GM12878 (cell line): ENCODE results near the gene CPA2. TPM values are rescaled to one million over a fixed set of nuclear protein-coding genes. Genes with fewer than 3 reads are reported as not detected.

Experiments
- ATAC-seq: fragments of 200-7000 bp; cut with Tn5 transposase; 3 replicates; pipeline ENCODE4 v1.9.1; 2020; ENCODE audit warnings: mild to moderate bottlenecking, moderate library complexity
- BruUV-seq: library from RNA; stranded (reverse); fragments of 400-500 nt; replicated peaks from 2 replicates; lab custom pipeline; 2021; lab: Mats Ljungman, UMichigan
- CTCF ChIA-PET: fragments of 300-600 bp; sonication (Branson Sonifier 250); formaldehyde crosslinking; extraction: SDS; loops from one replicate; lab custom pipeline; 2021; ENCODE audit warnings: inconsistent platforms; lab: Yijun Ruan, JAX
- POLR2A ChIA-PET: fragments of 350-600 bp; formaldehyde crosslinking; extraction: SDS; loops from one replicate; lab custom pipeline; 2021; ENCODE audit warnings: inconsistent platforms; lab: Charles Lee
- RAD21 ChIA-PET: fragments of 300-600 bp; sonication (Branson Sonifier 250); formaldehyde crosslinking; loops from one replicate; lab custom pipeline; 2023; ENCODE audit warnings: antibody characterized with exemption; ENCODE audit not compliant: unreplicated experiment; lab: Charles Lee
- SMC1A ChIA-PET: fragments of 300-600 bp; sonication (Branson Sonifier 250); formaldehyde crosslinking; loops from one replicate; lab custom pipeline; 2023; ENCODE audit not compliant: unreplicated experiment, uncharacterized antibody; lab: Charles Lee
- DNase-seq: peaks from one replicate; pipeline ENCODE4 v3.0.0-alpha.2; 2011; ENCODE audit warnings: low read depth, low spot score
- FAIRE-seq: peaks from 3 replicates; lab custom pipeline; 2011; peaks lifted over from hg19 to GRCh38; lab: Jason Lieb, UNC
- H2AFZ ChIP-seq: 2 replicates; pipeline ENCODE4 v1.6.0; 2011; ENCODE audit warnings: low read depth, low read length, control low read depth; ENCODE audit not compliant: control insufficient read depth
- H3K27ac ChIP-seq: 2 replicates; pipeline ENCODE4 v1.5.1; 2011; ENCODE audit warnings: control low read depth; ENCODE audit not compliant: control insufficient read depth, insufficient read depth
- H3K27me3 ChIP-seq, 2 experiments: replicated peaks in 1 of 2; 2 replicates each; pipeline versions ENCODE4 v1.6.0 to v1.6.1; 2011; ENCODE audit warnings: low read length in 1 of 2; ENCODE audit not compliant: control insufficient read depth in 2 of 2, insufficient read depth in 2 of 2
- H3K36me3 ChIP-seq, 2 experiments: 2 replicates each; pipeline ENCODE4 v1.5.1; 2011; ENCODE audit warnings: low read length in 1 of 2; ENCODE audit not compliant: control insufficient read depth in 2 of 2, insufficient read depth in 2 of 2
- H3K4me1 ChIP-seq: 2 replicates; pipeline ENCODE4 v1.6.1; 2011; ENCODE audit warnings: mild to moderate bottlenecking, low read length, moderate library complexity, mixed read lengths; ENCODE audit not compliant: control insufficient read depth, insufficient read depth
- H3K4me2 ChIP-seq: 2 replicates; pipeline ENCODE4 v1.6.0; 2011; ENCODE audit warnings: control low read depth; ENCODE audit not compliant: control insufficient read depth, insufficient read depth
- H3K4me3 ChIP-seq: fragments of 200-600 bp; sonication (generic); 2 replicates; pipeline ENCODE4 v1.5.1; 2016
- H3K79me2 ChIP-seq: 2 replicates; pipeline ENCODE4 v1.6.0; 2011; ENCODE audit warnings: low read length; ENCODE audit not compliant: control insufficient read depth, insufficient read depth
- H3K9ac ChIP-seq: 2 replicates; pipeline ENCODE4 v1.8.0; 2011; ENCODE audit warnings: low read length, control low read depth, mixed read lengths; ENCODE audit not compliant: control insufficient read depth, insufficient read depth
- H3K9me3 ChIP-seq: replicated peaks from 3 replicates; pipeline ENCODE4 v1.5.1; 2011; ENCODE audit warnings: mild to moderate bottlenecking, low read length; ENCODE audit not compliant: control insufficient read depth, insufficient read depth
- H4K20me1 ChIP-seq: 2 replicates; pipeline ENCODE4 v1.6.0; 2011; ENCODE audit not compliant: control insufficient read depth, insufficient read depth
- BACH1 ChIP-seq: fragments of 450-650 bp; IDR thresholded peaks from 2 replicates; pipeline ENCODE4 v1.6.1; 2017; ENCODE audit warnings: mild to moderate bottlenecking, borderline replicate concordance
- BCL3 ChIP-seq: IDR thresholded peaks from 2 replicates; pipeline ENCODE4 v1.6.1; 2011; ENCODE audit warnings: borderline replicate concordance, low read depth, mild to moderate bottlenecking, moderate library complexity, low read length; ENCODE audit not compliant: insufficient read depth, poor library complexity, severe bottlenecking
- SMAD5 ChIP-seq: IDR thresholded peaks from 2 replicates; pipeline ENCODE4 v1.6.1; 2016; ENCODE audit warnings: antibody characterized with exemption, low read depth
- WGBS: methylation state at CpG from one replicate; pipeline ENCODE4 v1.1.6; 2016; ENCODE audit warnings: low lambda C conversion rate; ENCODE audit not compliant: insufficient replicate concordance, insufficient coverage; ENCODE audit errors: missing lambda C conversion rate; 5-methylcytosine and 5-hydroxymethylcytosine counted together
- in situ Hi-C: fragments of 300-500 bp; cut with MboI; formaldehyde crosslinking; loops from 9 replicates; pipeline ENCODE4 v1.14.3; 2018; ENCODE audit warnings: mixed read lengths
- intact Hi-C: fragments of 100-400 bp; cut with micrococcal nuclease; formaldehyde crosslinking; loops from one replicate; pipeline ENCODE4 v1.14.2; 2022; ENCODE audit not compliant: unreplicated experiment
- polyA plus RNA-seq, 11 experiments: library from polyadenylated mRNA; depleted of rRNA in 4 of 11; unstranded in 6 of 11; stranded (reverse) in 5 of 11; fragments of >200 nt; fragmentation: Nextera tagmentation in 4 of 11; fragmentation: Illumina TruSeq in 1 of 11; extraction: Ambion mirVana in 4 of 11; extraction: Trizol in 1 of 11; gene quantifications; 1 replicate in 1 of 11; 2 replicates in 10 of 11; pipeline versions ENCODE4 v1.2.1 to v1.2.3, GENCODE V29; 2011 to 2016; ENCODE audit warnings: inconsistent platforms in 2 of 11, missing spikeins in 2 of 11, low read depth in 1 of 11
- total RNA-seq, 4 experiments: library from RNA; depleted of rRNA in 3 of 4; stranded (reverse); fragments of >200 nt in 3 of 4; fragmentation: Illumina TruSeq in 1 of 4; extraction: Trizol in 1 of 4; gene quantifications; 2 replicates each; pipeline versions ENCODE4 v1.2.1 to v1.2.3, GENCODE V29; 2013 to 2021

CPA2 gene
- total and polyA plus RNA-seq, 10 of the 15 experiments (the other 5 are each of a cell fraction or from before 2014, with no cell fraction given): 0.04 to 1.9 TPM; not detected in 8

- TF ChIP-seq SMAD5 (no peak), BCL3 (no peak)
These were observed 278 bp downstream of the CPA2 start (continued) for GRCh38 chr7:130266961-130267321.

GRCh38 chr7:130268463-130269317 is 2.0 kb downstream of the CPA2 start:
- DNase-seq: no peak
- WGBS: 65% methylated on average over 6 of the region's 6 CpGs
- H3K4me2 ChIP-seq: no peak overlapping the region
- no peak overlapping the region for H2AFZ ChIP-seq
- no peaks in the 10 kb centered on the region for H3K4me1 ChIP-seq
- no peak overlapping the region for H3K27ac ChIP-seq
- no peaks in the 10 kb centered on the region for H3K27me3 ChIP-seq
- no peak for FAIRE-seq
- ATAC-seq: no peak
- BruUV-seq: no TSS peak
- in situ Hi-C loops: no loop called here
- ChIA-PET SMC1A (interaction anchor here (1.3 kb wide), 1 partner anchor 41 kb away, joined by 4 read pairs; no protein-coding TSS in a partner anchor), RAD21 (no interaction called here), CTCF (interaction anchor here (1.3 kb wide), 1 partner anchor 15 kb away, joined by 4 read pairs; no protein-coding TSS in a partner anchor), POLR2A (no interaction called here)
- H3K9ac ChIP-seq: no peak overlapping the region
- no peaks in the 10 kb centered on the region for H3K9me3 ChIP-seq
- no peaks in the 10 kb centered on the region for H3K36me3 ChIP-seq
- no peak overlapping the region for H3K4me3 ChIP-seq
- no peaks in the 10 kb centered on the region for H4K20me1 ChIP-seq
- H3K79me2 ChIP-seq: no peaks in the 10 kb centered on the region
- no peak for TF ChIP-seq BACH1
- intact Hi-C loops: no loop called here
